Activated naive CD4-positive, alpha-beta T cell treated with anti-CD3 and anti-CD28 coated beads for 36 hours (primary cell): ENCODE measurements around the gene CIAO2B. TPM values are rescaled to one million over a fixed set of nuclear protein-coding genes. Genes with fewer than 3 reads are reported as not detected.

ENCODE experiments used
- CTCF ChIA-PET: fragments of 350-600 bp; sonication (Branson Sonifier 250); formaldehyde crosslinking; loops from one replicate; lab custom pipeline; 2021; ENCODE audit warnings: antibody characterized with exemption; lab: Charles Lee
- DNase-seq: peaks from one replicate; pipeline ENCODE4 v3.0.0-alpha.2; 2020
- H3K27ac Mint-ChIP-seq: one replicate; pipeline ENCODE4 v1.8.0; 2021; ENCODE audit warnings: mild to moderate bottlenecking, mixed read lengths
- H3K27me3 Mint-ChIP-seq: one replicate; pipeline ENCODE4 v1.8.0; 2021; ENCODE audit warnings: low read depth, mixed read lengths
- H3K36me3 Mint-ChIP-seq: one replicate; pipeline ENCODE4 v1.8.0; 2021; ENCODE audit warnings: low read depth, mixed read lengths
- H3K4me1 Mint-ChIP-seq: one replicate; pipeline ENCODE4 v1.8.0; 2021; ENCODE audit warnings: low read depth, mixed read lengths
- H3K4me3 Mint-ChIP-seq: one replicate; pipeline ENCODE4 v1.8.0; 2021; ENCODE audit warnings: mild to moderate bottlenecking, moderate library complexity, mixed read lengths
- H3K9me3 Mint-ChIP-seq: one replicate; pipeline ENCODE4 v1.8.0; 2021; ENCODE audit warnings: mixed read lengths
- intact Hi-C: fragments of 100-400 bp; cut with micrococcal nuclease; formaldehyde crosslinking; loops from one replicate; pipeline ENCODE4 v1.15.1; 2023
- total RNA-seq, 2 experiments: library from RNA; stranded (reverse); gene quantifications; one replicate each; pipeline ENCODE4 v1.2.3, GENCODE V29; 2021

Gene CIAO2B
- total RNA-seq, 2 experiments from 2014 or later: 169 to 173 TPM

GRCh38 chr16:66917741-66918140 lies 16.5 kb downstream of the CIAO2B start:
- Mint-ChIP-seq H3K27me3 (no peaks in the 10 kb centered on the region), H3K4me1 (no peaks in the 10 kb centered on the region), H3K4me3 (no peak overlapping the region), H3K27ac (no peak overlapping the region), H3K36me3 (no peaks in the 10 kb centered on the region), H3K9me3 (no peaks in the 10 kb centered on the region)
- CTCF ChIA-PET: interaction anchor here (1.0 to 1.8 kb wide), 3 partner anchors 22 to 261 kb away, joined by 3 to 6 read pairs (median 4); no protein-coding TSS in a partner anchor
- intact Hi-C loops: no loop called here
- DNase-seq: no peak

GRCh38 chr16:66916518-66916917 lies 17.7 kb downstream of the CIAO2B start:
- no peaks in the 10 kb centered on the region for H3K4me1 Mint-ChIP-seq
- no peaks in the 10 kb centered on the region for H3K36me3 Mint-ChIP-seq
- intact Hi-C loops: no loop called here
- no peak overlapping the region for H3K27ac Mint-ChIP-seq
- H3K27me3 Mint-ChIP-seq: no peaks in the 10 kb centered on the region
- H3K9me3 Mint-ChIP-seq: no peaks in the 10 kb centered on the region
- CTCF ChIA-PET: interaction anchor here (1.4 kb wide), 1 partner anchor 85 kb away, joined by 4 read pairs; no protein-coding TSS in a partner anchor
- no peak overlapping the region for H3K4me3 Mint-ChIP-seq
- DNase-seq: no peak

GRCh38 chr16:66915041-66915440 lies 19.2 kb downstream of the CIAO2B start:
- CTCF ChIA-PET: no interaction called here
- H3K27ac Mint-ChIP-seq: no peak overlapping the region
- DNase-seq: no peak
- no peak overlapping the region for H3K4me3 Mint-ChIP-seq
- H3K4me1 Mint-ChIP-seq: no peaks in the 10 kb centered on the region
- no peaks in the 10 kb centered on the region for H3K9me3 Mint-ChIP-seq
- no peaks in the 10 kb centered on the region for H3K36me3 Mint-ChIP-seq
- intact Hi-C loops: no loop called here
- H3K27me3 Mint-ChIP-seq: no peaks in the 10 kb centered on the region

GRCh38 chr16:66914541-66914940 lies 19.7 kb downstream of the CIAO2B start:
- H3K27ac Mint-ChIP-seq: no peak overlapping the region
- intact Hi-C loops: no loop called here
- H3K36me3 Mint-ChIP-seq: no peaks in the 10 kb centered on the region
- CTCF ChIA-PET: no interaction called here
- H3K27me3 Mint-ChIP-seq: no peaks in the 10 kb centered on the region
- H3K9me3 Mint-ChIP-seq: no peaks in the 10 kb centered on the region
- no peak for DNase-seq
- no peaks in the 10 kb centered on the region for H3K4me1 Mint-ChIP-seq
- no peak overlapping the region for H3K4me3 Mint-ChIP-seq

GRCh38 chr16:66913711-66914110 lies 20.5 kb downstream of the CIAO2B start:
- H3K4me3 Mint-ChIP-seq: no peak overlapping the region
- no peaks in the 10 kb centered on the region for H3K27me3 Mint-ChIP-seq
- CTCF ChIA-PET: no interaction called here
- intact Hi-C loops: no loop called here
- DNase-seq: no peak
- H3K9me3 Mint-ChIP-seq: no peaks in the 10 kb centered on the region
- no peaks in the 10 kb centered on the region for H3K36me3 Mint-ChIP-seq
- no peak overlapping the region for H3K27ac Mint-ChIP-seq
- H3K4me1 Mint-ChIP-seq: no peaks in the 10 kb centered on the region

- intact Hi-C loops: no loop called here
- Mint-ChIP-seq H3K27ac (no peak overlapping the region), H3K27me3 (no peaks in the 10 kb centered on the region), H3K4me3 (no peak overlapping the region), H3K36me3 (no peaks in the 10 kb centered on the region), H3K4me1 (no peaks in the 10 kb centered on the region), H3K9me3 (no peaks in the 10 kb centered on the region)
- no peak for DNase-seq
- CTCF ChIA-PET: interaction anchor here (0.6 to 1.4 kb wide), 3 partner anchors 9 to 21 kb away, joined by 6 to 9 read pairs (median 6); no protein-coding TSS in a partner anchor
Measured at GRCh38 chr16:66913081-66913480, 21.1 kb downstream of the CIAO2B start.

- CTCF ChIA-PET: interaction anchor here (0.6 to 3.0 kb wide), 5 partner anchors 10 to 44 kb away, joined by 3 to 10 read pairs (median 6); no protein-coding TSS in a partner anchor
- no peak overlapping the region for H3K27ac Mint-ChIP-seq
- no peaks in the 10 kb centered on the region for H3K27me3 Mint-ChIP-seq
- H3K9me3 Mint-ChIP-seq: no peaks in the 10 kb centered on the region
- H3K36me3 Mint-ChIP-seq: no peaks in the 10 kb centered on the region
- no peaks in the 10 kb centered on the region for H3K4me1 Mint-ChIP-seq
- no peak overlapping the region for H3K4me3 Mint-ChIP-seq
- intact Hi-C loops: no loop called here
- no peak for DNase-seq
Measured at GRCh38 chr16:66911801-66912200, 22.4 kb downstream of the CIAO2B start.

- CTCF ChIA-PET: interaction anchor here (0.8 to 3.0 kb wide), 3 partner anchors 15 to 19 kb away, joined by 3 to 10 read pairs (median 7); no protein-coding TSS in a partner anchor
- Mint-ChIP-seq H3K4me3 (no peak overlapping the region), H3K36me3 (no peaks in the 10 kb centered on the region), H3K27ac (no peak overlapping the region), H3K27me3 (no peaks in the 10 kb centered on the region), H3K9me3 (no peaks in the 10 kb centered on the region), H3K4me1 (peaks cover 3% of the 10 kb centered on the region)
- intact Hi-C loops: no loop called here
- no peak for DNase-seq
Measured at GRCh38 chr16:66911112-66911511, 23.1 kb downstream of the CIAO2B start.

- intact Hi-C loops: no loop called here
- H3K4me3 Mint-ChIP-seq: no peak overlapping the region
- H3K9me3 Mint-ChIP-seq: no peaks in the 10 kb centered on the region
- no peak for DNase-seq
- H3K27me3 Mint-ChIP-seq: no peaks in the 10 kb centered on the region
- CTCF ChIA-PET: interaction anchor here (0.8 to 3.0 kb wide), 3 partner anchors 15 to 191 kb away, joined by 3 to 10 read pairs (median 7); no protein-coding TSS in a partner anchor
- H3K36me3 Mint-ChIP-seq: no peaks in the 10 kb centered on the region
- H3K4me1 Mint-ChIP-seq: peaks cover 8% of the 10 kb centered on the region
- no peak overlapping the region for H3K27ac Mint-ChIP-seq
Measured at GRCh38 chr16:66910175-66910940, 23.8 kb downstream of the CIAO2B start.

GRCh38 chr16:66908762-66909559 lies 25.2 kb downstream of the CIAO2B start:
- Mint-ChIP-seq H3K27ac (no peak overlapping the region), H3K36me3 (no peaks in the 10 kb centered on the region), H3K4me3 (no peak overlapping the region), H3K9me3 (no peaks in the 10 kb centered on the region), H3K4me1 (peaks cover 8% of the 10 kb centered on the region), H3K27me3 (no peaks in the 10 kb centered on the region)
- CTCF ChIA-PET: interaction anchor here (1.2 to 3.0 kb wide), 2 partner anchors 13 to 23 kb away, joined by 3 to 10 read pairs; no protein-coding TSS in a partner anchor
- no peak for DNase-seq
- intact Hi-C loops: no loop called here

GRCh38 chr16:66908116-66908515 lies 26.1 kb downstream of the CIAO2B start:
- no peaks in the 10 kb centered on the region for H3K27me3 Mint-ChIP-seq
- no peak overlapping the region for H3K27ac Mint-ChIP-seq
- intact Hi-C loops: no loop called here
- no peak for DNase-seq
- peaks cover 8% of the 10 kb centered on the region for H3K4me1 Mint-ChIP-seq
- CTCF ChIA-PET: no interaction called here
- no peak overlapping the region for H3K4me3 Mint-ChIP-seq
- H3K36me3 Mint-ChIP-seq: no peaks in the 10 kb centered on the region
- no peaks in the 10 kb centered on the region for H3K9me3 Mint-ChIP-seq
